ENCODE measurements around the gene CLASP1. TPM values are rescaled to one million over a fixed set of nuclear protein-coding genes. Genes with fewer than 3 reads are reported as not detected.

Gene CLASP1
- total RNA-seq, 4 donors from 2014 or later: 28.9 to 58.0 (median 41.9) TPM

DNA sequence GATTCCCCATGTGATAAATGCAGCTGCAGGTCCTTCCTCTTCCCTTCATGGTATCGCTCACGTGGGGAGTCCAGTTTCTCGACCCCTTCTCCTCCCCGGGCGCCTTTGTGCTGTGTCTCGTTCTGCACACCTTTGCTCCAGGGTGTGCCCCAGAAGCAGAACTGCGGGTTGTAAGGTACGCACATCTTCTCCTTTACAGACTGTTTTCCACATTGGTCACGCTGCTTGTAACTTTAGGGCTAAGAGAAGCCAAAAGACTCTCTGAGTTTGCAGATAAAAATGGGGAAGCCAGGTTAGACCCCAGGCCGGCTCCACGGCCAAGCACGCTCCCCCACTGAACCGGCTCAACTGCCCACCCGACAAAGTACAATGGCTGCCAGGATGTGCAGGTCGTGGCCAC is 318.3 kb downstream of the CLASP1 start:
- Histone ChIP-seq H3K9me3 (no peaks in the 10 kb centered on the region), H3K4me3 (no peak overlapping the region)
- WGBS, 2 donors: 89 to 92% methylated on average over 15 of the region's 15 CpGs

DNA sequence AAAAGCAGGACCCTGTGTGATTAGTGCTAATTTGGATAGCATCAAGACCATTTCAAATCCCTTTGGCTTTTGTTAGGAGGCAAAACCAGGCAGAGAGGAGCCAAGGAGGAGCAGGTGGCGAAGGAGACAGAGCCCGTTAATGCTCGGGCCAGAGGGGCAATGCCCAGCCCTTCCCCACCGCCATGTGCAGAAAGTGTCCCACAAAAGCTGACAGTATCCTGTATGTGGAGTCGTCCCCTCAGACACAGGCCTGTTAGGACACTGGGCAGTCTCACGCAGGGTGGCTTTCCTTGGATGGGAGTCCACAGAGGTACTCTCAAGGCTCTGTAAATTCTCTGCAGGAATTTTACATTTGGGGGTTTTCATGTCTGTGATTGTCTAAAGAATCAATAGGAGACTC is 319.5 kb downstream of the CLASP1 start:
- H3K27me3 ChIP-seq: peaks cover 0 to 3% (median 0%) of the 10 kb centered on the region in 4 donors
- H3K36me3 ChIP-seq: no peaks in the 10 kb centered on the region
- H3K9me3 ChIP-seq: no peaks in the 10 kb centered on the region
- WGBS, 2 donors: 78 to 91% methylated on average over 3 to 4 of the region's 6 CpGs
- no peak overlapping the region for H3K4me3 ChIP-seq
- no peak for TF ChIP-seq POLR2A (IDR thresholded peaks at IDR 0.05)
- no peak for DNase-seq
- intact Hi-C loops (cut with DNase I): no loop called here
- no peaks in the 10 kb centered on the region for H3K4me1 ChIP-seq
- no peak overlapping the region for H3K27ac ChIP-seq

More for the DNA sequence above, 318.3 kb downstream of the CLASP1 start:
- DNase-seq: no peak
- TF ChIP-seq, protein P1, sequence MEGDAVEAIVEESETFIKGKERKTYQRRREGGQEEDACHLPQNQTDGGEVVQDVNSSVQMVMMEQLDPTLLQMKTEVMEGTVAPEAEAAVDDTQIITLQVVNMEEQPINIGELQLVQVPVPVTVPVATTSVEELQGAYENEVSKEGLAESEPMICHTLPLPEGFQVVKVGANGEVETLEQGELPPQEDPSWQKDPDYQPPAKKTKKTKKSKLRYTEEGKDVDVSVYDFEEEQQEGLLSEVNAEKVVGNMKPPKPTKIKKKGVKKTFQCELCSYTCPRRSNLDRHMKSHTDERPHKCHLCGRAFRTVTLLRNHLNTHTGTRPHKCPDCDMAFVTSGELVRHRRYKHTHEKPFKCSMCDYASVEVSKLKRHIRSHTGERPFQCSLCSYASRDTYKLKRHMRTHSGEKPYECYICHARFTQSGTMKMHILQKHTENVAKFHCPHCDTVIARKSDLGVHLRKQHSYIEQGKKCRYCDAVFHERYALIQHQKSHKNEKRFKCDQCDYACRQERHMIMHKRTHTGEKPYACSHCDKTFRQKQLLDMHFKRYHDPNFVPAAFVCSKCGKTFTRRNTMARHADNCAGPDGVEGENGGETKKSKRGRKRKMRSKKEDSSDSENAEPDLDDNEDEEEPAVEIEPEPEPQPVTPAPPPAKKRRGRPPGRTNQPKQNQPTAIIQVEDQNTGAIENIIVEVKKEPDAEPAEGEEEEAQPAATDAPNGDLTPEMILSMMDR (IDR thresholded peaks at IDR 0.05): no peak
- TF ChIP-seq POLR2A (IDR thresholded peaks at IDR 0.05): no peak
- intact Hi-C loops (cut with DNase I): no loop called here
- Histone ChIP-seq H3K4me1 (peaks cover 0 to 2% (median 0%) of the 10 kb centered on the region in 3 donors), H3K27me3 (peaks cover 0 to 3% (median 0%) of the 10 kb centered on the region in 4 donors), H3K36me3 (no peaks in the 10 kb centered on the region), H3K27ac (no peak overlapping the region)

DNA sequence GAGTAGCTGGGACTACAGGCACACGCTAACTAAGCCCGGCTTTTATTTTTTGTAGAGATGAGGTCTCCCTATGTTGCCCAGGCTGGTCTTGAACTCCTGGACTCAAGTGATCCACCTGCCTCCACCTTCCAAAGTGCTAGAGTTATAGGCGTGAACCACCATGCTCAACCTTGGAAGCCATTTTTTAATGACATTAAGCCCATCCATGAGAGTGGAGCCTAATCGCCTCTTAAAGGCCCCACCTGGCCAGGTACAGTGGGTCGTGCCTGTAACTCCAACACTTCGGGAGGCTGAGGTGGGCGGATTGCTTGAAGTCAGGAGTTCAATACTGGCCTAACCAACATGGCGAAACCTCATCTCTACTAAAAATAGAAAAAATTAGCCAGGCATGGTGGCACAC is 322.6 kb downstream of the CLASP1 start:
- WGBS, 2 donors: 88 to 90% methylated on average over 2 to 5 of the region's 8 CpGs
- no peak for DNase-seq
- intact Hi-C loops (cut with DNase I): no loop called here

DNA sequence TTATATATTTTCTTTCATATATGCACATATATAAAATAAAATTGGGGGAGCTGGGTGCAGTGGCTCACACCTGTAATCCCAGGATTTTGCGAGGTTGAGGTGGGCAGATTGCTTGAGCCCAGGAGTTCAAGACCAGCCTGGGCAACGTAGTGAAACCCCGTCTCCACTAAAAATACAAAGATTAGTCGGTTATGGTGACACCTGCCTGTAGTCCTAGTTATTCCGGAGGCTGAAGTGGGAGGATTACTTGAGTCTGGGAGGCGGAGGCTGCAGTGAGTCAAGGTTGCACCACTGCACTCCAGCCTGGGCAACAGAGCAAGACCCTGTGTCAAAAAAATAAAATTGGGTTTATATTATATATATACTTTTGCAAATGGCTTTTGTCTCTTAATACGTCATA is 324.7 kb downstream of the CLASP1 start:
- intact Hi-C loops (cut with DNase I): no loop called here
- Histone ChIP-seq H3K4me3 (no peak overlapping the region), H3K9me3 (no peaks in the 10 kb centered on the region), H3K27me3 (no peaks in the 10 kb centered on the region), H3K36me3 (no peaks in the 10 kb centered on the region), H3K27ac (no peak overlapping the region), H3K4me1 (peaks cover 0 to 10% (median 0%) of the 10 kb centered on the region in 3 donors)
- no peak for TF ChIP-seq POLR2A (IDR thresholded peaks at IDR 0.05)
- TF ChIP-seq, protein P1 (IDR thresholded peaks at IDR 0.05): no peak
- no peak for DNase-seq
- 90 to 93% methylated on average over 7 of the region's 7 CpGs for WGBS, 2 donors

More for the DNA sequence above, 322.6 kb downstream of the CLASP1 start:
- Histone ChIP-seq H3K4me1 (peaks cover 0 to 6% (median 0%) of the 10 kb centered on the region in 3 donors), H3K27me3 (no peaks in the 10 kb centered on the region), H3K9me3 (no peaks in the 10 kb centered on the region), H3K4me3 (no peak overlapping the region), H3K36me3 (no peaks in the 10 kb centered on the region), H3K27ac (no peak overlapping the region)
- TF ChIP-seq POLR2A (IDR thresholded peaks at IDR 0.05): no peak
- TF ChIP-seq, protein P1 (IDR thresholded peaks at IDR 0.05): no peak

DNA sequence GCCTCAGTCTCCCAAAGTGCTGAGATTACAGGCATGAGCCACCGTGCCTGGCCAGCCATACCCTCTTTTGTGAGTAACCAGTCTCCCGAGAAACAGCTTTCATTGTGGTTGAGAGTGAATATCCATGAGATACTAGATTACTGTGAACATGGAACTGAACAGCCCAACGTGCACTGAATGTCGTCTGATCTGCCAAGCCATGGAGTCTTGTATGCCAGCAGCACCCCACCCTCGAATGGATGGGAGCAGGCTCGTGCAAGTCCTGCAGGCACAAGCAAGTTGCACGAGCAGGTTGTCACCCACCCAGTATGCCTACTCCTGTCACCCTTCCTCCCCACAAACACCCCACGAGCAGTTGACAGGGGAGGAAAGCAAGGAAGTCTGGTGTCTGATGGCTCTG is 327.8 kb downstream of the CLASP1 start:
- intact Hi-C loops (cut with DNase I): no loop called here
- Histone ChIP-seq H3K9me3 (no peaks in the 10 kb centered on the region), H3K27me3 (no peaks in the 10 kb centered on the region), H3K27ac (no peak overlapping the region), H3K4me3 (no peak overlapping the region), H3K36me3 (no peaks in the 10 kb centered on the region), H3K4me1 (peaks cover 0 to 10% (median 0%) of the 10 kb centered on the region in 3 donors)
- TF ChIP-seq POLR2A (IDR thresholded peaks at IDR 0.05): no peak
- TF ChIP-seq, protein P1 (IDR thresholded peaks at IDR 0.05): no peak
- DNase-seq: no peak
- 15 to 47% methylated on average over 6 to 7 of the region's 8 CpGs for WGBS, 2 donors

DNA sequence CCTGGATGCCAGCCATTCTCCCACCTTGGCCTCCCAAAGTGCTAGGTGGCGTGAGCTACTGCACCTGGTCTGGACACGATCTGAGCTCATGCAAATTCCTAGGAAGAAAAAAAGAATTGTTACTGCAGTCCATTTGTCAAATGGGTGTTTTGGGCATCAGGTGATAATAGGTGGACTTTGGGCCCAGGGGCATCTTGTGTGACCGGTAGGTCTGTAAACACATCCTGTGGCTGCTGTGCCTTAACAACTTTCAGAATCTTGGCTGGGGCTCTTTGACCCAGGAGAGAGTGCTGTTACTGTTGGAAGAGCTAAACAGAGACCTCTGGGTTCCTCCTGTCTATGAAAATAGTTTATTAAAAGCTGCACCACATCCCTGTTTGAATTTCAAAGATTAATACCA is 329.3 kb downstream of the CLASP1 start:
- intact Hi-C loops (cut with DNase I): no loop called here
- H3K9me3 ChIP-seq: no peaks in the 10 kb centered on the region
- DNase-seq: no peak
- H3K27ac ChIP-seq: no peak overlapping the region
- TF ChIP-seq POLR2A (IDR thresholded peaks at IDR 0.05): no peak
- TF ChIP-seq, protein P1 (IDR thresholded peaks at IDR 0.05): no peak
- WGBS, 2 donors: 65 to 77% methylated on average over 2 of the region's 3 CpGs
- H3K4me1 ChIP-seq: peaks cover 0 to 10% (median 0%) of the 10 kb centered on the region in 3 donors
- H3K27me3 ChIP-seq: no peaks in the 10 kb centered on the region
- no peak overlapping the region for H3K4me3 ChIP-seq
- no peaks in the 10 kb centered on the region for H3K36me3 ChIP-seq
